PC-9 (cell line): Measurements from ENCODE around the gene DNAL4. TPM values are rescaled to one million over a fixed set of nuclear protein-coding genes. Genes with fewer than 3 reads are reported as not detected.

Experiments used
- BruUV-seq: library from RNA; stranded (reverse); fragments of 400-500 nt; replicated peaks from 2 replicates; lab custom pipeline; 2021; lab: Mats Ljungman, UMichigan
- CTCF ChIA-PET: fragments of 300-600 bp; sonication (Branson Sonifier 250); formaldehyde crosslinking; loops from one replicate; lab custom pipeline; 2022; ENCODE audit warnings: antibody characterized with exemption; lab: Charles Lee
- POLR2A ChIA-PET: fragments of 300-600 bp; sonication (Branson Sonifier 250); formaldehyde crosslinking; loops from one replicate; lab custom pipeline; 2022; ENCODE audit warnings: antibody characterized with exemption; ENCODE audit not compliant: unreplicated experiment; lab: Charles Lee
- DNase-seq, 2 experiments: peaks; one replicate each; pipeline versions ENCODE4 v3.0.0 to v3.0.0-alpha.2; 2015 to 2022; ENCODE audit warnings: mixed read lengths in 1 of 2
- H2AFZ ChIP-seq: fragments of 200-600 bp; sonication (generic); 2 replicates; pipeline ENCODE4 v1.8.1; 2017; ENCODE audit warnings: antibody characterized with exemption
- H3F3A ChIP-seq: fragments of 200-600 bp; sonication (generic); 2 replicates; pipeline ENCODE4 v1.8.1; 2017; ENCODE audit warnings: antibody characterized with exemption, mild to moderate bottlenecking, low read depth; ENCODE audit not compliant: insufficient read depth
- H3K27ac ChIP-seq: fragments of 200-600 bp; sonication (generic); 2 replicates; pipeline ENCODE4 v1.6.1; 2016; ENCODE audit warnings: mixed run types
- H3K27me3 ChIP-seq: fragments of 200-600 bp; sonication (generic); 2 replicates; pipeline ENCODE4 v1.6.1; 2016; ENCODE audit warnings: low read depth, mixed run types; ENCODE audit not compliant: insufficient read depth
- H3K36me3 ChIP-seq: fragments of 200-600 bp; sonication (generic); 2 replicates; pipeline ENCODE4 v1.6.1; 2016; ENCODE audit warnings: low read depth, mixed run types
- H3K4me1 ChIP-seq: fragments of 200-600 bp; sonication (generic); replicated peaks from 2 replicates; pipeline ENCODE4 v1.6.1; 2016; ENCODE audit warnings: mixed run types; ENCODE audit not compliant: insufficient read depth
- H3K4me2 ChIP-seq: fragments of 200-600 bp; sonication (generic); 2 replicates; pipeline ENCODE4 v1.6.1; 2017; ENCODE audit warnings: mixed run types
- H3K4me3 ChIP-seq: fragments of 200-600 bp; sonication (generic); 2 replicates; pipeline ENCODE4 v1.6.1; 2016; ENCODE audit warnings: mixed run types
- H3K79me2 ChIP-seq: fragments of 200-600 bp; sonication (generic); 2 replicates; pipeline ENCODE4 v1.6.1; 2017; ENCODE audit warnings: low read depth, mixed run types
- H3K9me2 ChIP-seq: fragments of 200-600 bp; sonication (generic); 2 replicates; pipeline ENCODE4 v1.8.1; 2017; ENCODE audit warnings: mild to moderate bottlenecking; ENCODE audit not compliant: insufficient read depth
- H3K9me3 ChIP-seq: fragments of 200-600 bp; sonication (generic); 2 replicates; pipeline ENCODE4 v1.8.1; 2016; ENCODE audit warnings: low read depth; ENCODE audit not compliant: insufficient read depth
- H4K20me1 ChIP-seq: fragments of 200-600 bp; sonication (generic); 2 replicates; pipeline ENCODE4 v1.8.1; 2017; ENCODE audit not compliant: insufficient read depth
- EZH2 ChIP-seq: fragments of 200-600 bp; sonication (generic); IDR thresholded peaks from 2 replicates; pipeline ENCODE4 v1.8.0; 2017; ENCODE audit warnings: antibody characterized with exemption, low read depth
- intact Hi-C: fragments of 100-400 bp; cut with micrococcal nuclease; formaldehyde crosslinking; loops from one replicate; pipeline ENCODE4 v1.10.0; 2022; ENCODE audit not compliant: unreplicated experiment
- total RNA-seq: library from RNA; stranded (reverse); gene quantifications from 2 replicates; pipeline ENCODE4 v1.2.3, GENCODE V29; 2021
- TF ChIP-seq, protein P1 (sequence below): fragments of 200-600 bp; sonication (generic); conservative IDR thresholded peaks from 2 replicates; pipeline ENCODE4 v1.6.1; 2017; ENCODE audit warnings: mixed run types, antibody characterized with exemption, mild to moderate bottlenecking, moderate library complexity

DNAL4 gene
- total RNA-seq, 1 experiment from 2014 or later, result 50.3 TPM

DNA sequence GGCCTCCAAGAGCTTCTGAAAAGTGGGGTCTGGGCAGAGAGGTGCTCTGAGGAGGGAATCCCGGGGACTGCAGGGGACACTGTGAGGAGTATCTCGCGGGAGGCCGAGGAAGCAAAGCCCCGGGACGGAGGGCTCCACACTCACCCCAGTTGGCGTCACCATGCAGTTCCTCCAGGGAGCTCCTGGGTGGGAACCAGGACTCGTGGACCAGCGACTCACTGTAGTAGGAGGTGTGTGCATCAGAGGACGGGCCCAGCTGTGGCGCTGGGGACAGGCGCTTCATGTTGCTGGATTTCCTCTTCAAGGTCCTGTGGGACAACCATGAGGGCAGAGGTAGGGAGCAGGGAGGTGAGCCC lies 42.9 kb downstream of the DNAL4 start:
- DNase-seq, result no peak
- no peak overlapping the region for H3K27ac ChIP-seq
- H4K20me1 ChIP-seq, result no peaks in the 10 kb centered on the region; the same call in 1 of the 2 replicates
- TF ChIP-seq, protein P1, sequence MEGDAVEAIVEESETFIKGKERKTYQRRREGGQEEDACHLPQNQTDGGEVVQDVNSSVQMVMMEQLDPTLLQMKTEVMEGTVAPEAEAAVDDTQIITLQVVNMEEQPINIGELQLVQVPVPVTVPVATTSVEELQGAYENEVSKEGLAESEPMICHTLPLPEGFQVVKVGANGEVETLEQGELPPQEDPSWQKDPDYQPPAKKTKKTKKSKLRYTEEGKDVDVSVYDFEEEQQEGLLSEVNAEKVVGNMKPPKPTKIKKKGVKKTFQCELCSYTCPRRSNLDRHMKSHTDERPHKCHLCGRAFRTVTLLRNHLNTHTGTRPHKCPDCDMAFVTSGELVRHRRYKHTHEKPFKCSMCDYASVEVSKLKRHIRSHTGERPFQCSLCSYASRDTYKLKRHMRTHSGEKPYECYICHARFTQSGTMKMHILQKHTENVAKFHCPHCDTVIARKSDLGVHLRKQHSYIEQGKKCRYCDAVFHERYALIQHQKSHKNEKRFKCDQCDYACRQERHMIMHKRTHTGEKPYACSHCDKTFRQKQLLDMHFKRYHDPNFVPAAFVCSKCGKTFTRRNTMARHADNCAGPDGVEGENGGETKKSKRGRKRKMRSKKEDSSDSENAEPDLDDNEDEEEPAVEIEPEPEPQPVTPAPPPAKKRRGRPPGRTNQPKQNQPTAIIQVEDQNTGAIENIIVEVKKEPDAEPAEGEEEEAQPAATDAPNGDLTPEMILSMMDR, result no peak
- no peak for TF ChIP-seq EZH2
- peaks cover 49% of the 10 kb centered on the region for H3F3A ChIP-seq
- no peaks in the 10 kb centered on the region for H3K9me2 ChIP-seq
- H3K27me3 ChIP-seq, result no peaks in the 10 kb centered on the region
- ChIA-PET POLR2A (interaction anchor here (0.7 to 0.8 kb wide), 2 partner anchors 56 to 463 kb away, joined by 6 to 12 read pairs; no protein-coding TSS in a partner anchor), CTCF (interaction anchor here (0.7 to 1.6 kb wide), 4 partner anchors 12 to 51 kb away, joined by 3 to 13 read pairs (median 8); no protein-coding TSS in a partner anchor)
- intact Hi-C loops, result loop anchor here (5.0 to 10.0 kb wide), 3 partner anchors 234 to 771 kb away; partner anchors contain the start of genes APOBEC3B, ATF4 and PICK1
- no peak overlapping the region for H3K4me2 ChIP-seq
- no peaks in the 10 kb centered on the region for H3K9me3 ChIP-seq
- H2AFZ ChIP-seq, result no peak overlapping the region
- no TSS peak for BruUV-seq
- peaks cover 44% of the 10 kb centered on the region for H3K36me3 ChIP-seq
- H3K79me2 ChIP-seq, result peaks cover 27% of the 10 kb centered on the region
- peaks cover 31% of the 10 kb centered on the region for H3K4me1 ChIP-seq
- no peak overlapping the region for H3K4me3 ChIP-seq

DNA sequence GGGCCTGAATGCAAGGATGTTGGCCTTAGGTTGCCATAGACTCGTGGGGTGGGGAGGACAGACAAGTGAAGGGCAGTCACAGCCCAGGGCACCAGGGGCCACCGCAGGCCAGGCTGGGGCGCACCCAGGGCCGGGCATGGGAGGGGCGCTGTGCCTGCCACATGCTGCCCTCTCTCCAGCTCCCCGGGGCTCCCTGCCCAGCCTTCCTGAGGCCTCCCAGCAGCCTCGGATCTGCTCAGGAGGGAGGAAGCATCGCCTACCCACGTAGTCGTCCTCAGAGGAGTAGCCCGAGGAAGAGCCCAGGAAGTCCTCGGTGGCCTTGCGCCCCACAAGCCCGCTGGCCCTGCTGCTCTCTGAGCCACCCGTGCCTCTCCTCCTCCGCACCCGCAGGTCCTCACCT lies 43.3 kb downstream of the DNAL4 start:
- no peak overlapping the region for H3K27ac ChIP-seq
- H3K36me3 ChIP-seq, result peaks cover 45% of the 10 kb centered on the region
- H3K9me3 ChIP-seq, result no peaks in the 10 kb centered on the region
- peaks cover 27% of the 10 kb centered on the region for H3K79me2 ChIP-seq
- no peaks in the 10 kb centered on the region; the same call in 1 of the 2 replicates for H4K20me1 ChIP-seq
- ChIA-PET POLR2A (no interaction called here), CTCF (interaction anchor here (1.1 to 1.6 kb wide), 3 partner anchors 13 to 51 kb away, joined by 4 to 13 read pairs (median 13); no protein-coding TSS in a partner anchor)
- TF ChIP-seq, protein P1, result no peak
- TF ChIP-seq EZH2, result no peak
- no peaks in the 10 kb centered on the region for H3K9me2 ChIP-seq
- H3F3A ChIP-seq, result peaks cover 50% of the 10 kb centered on the region
- H3K4me1 ChIP-seq, result peaks cover 31% of the 10 kb centered on the region
- intact Hi-C loops, result loop anchor here (5.0 to 10.0 kb wide), 3 partner anchors 234 to 772 kb away; partner anchors contain the start of genes APOBEC3B, ATF4 and PICK1
- H2AFZ ChIP-seq, result no peak overlapping the region
- no peak overlapping the region for H3K4me2 ChIP-seq
- DNase-seq, result no peak
- no TSS peak for BruUV-seq
- no peaks in the 10 kb centered on the region for H3K27me3 ChIP-seq
- H3K4me3 ChIP-seq, result no peak overlapping the region

DNA sequence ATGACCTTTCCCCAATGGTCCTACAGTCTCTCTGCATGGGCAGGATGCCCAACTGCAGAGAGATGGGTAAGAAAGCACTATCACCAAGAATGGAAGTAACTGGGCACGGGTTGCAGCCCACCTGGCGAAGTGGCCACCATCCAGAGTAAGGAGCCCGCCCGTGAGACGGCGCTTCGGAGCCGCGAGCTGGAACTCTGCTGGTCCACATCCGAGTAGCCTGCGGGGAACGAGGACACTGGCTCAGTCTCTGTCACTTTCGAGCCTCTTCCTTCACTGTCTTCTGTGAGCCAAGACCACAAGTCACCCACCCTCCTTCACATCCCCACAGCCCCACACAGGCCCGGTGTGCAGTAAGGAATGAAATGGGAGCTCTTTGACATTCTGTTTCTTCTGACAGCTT lies 43.8 kb downstream of the DNAL4 start:
- no peak for DNase-seq
- H3K4me2 ChIP-seq, result no peak overlapping the region
- POLR2A ChIA-PET, result no interaction called here
- H3K79me2 ChIP-seq, result peaks cover 25% of the 10 kb centered on the region
- H3K27ac ChIP-seq, result no peak overlapping the region
- no peaks in the 10 kb centered on the region; the same call in 1 of the 2 replicates for H4K20me1 ChIP-seq
- no peaks in the 10 kb centered on the region for H3K9me3 ChIP-seq
- peaks cover 51% of the 10 kb centered on the region for H3F3A ChIP-seq
- CTCF ChIA-PET, result no interaction called here
- H3K4me3 ChIP-seq, result no peak overlapping the region
- H3K36me3 ChIP-seq, result peaks cover 50% of the 10 kb centered on the region
- intact Hi-C loops, result loop anchor here (5.0 to 10.0 kb wide), 3 partner anchors 235 to 772 kb away; partner anchors contain the start of genes APOBEC3B, ATF4 and PICK1
- H3K9me2 ChIP-seq, result no peaks in the 10 kb centered on the region
- no peak overlapping the region for H2AFZ ChIP-seq
- BruUV-seq, result no TSS peak
- peaks cover 29% of the 10 kb centered on the region for H3K4me1 ChIP-seq
- H3K27me3 ChIP-seq, result no peaks in the 10 kb centered on the region
- TF ChIP-seq, protein P1, result no peak
- no peak for TF ChIP-seq EZH2
